Measurements from ENCODE around the gene TOR1A.

The TOR1A gene

DNA sequence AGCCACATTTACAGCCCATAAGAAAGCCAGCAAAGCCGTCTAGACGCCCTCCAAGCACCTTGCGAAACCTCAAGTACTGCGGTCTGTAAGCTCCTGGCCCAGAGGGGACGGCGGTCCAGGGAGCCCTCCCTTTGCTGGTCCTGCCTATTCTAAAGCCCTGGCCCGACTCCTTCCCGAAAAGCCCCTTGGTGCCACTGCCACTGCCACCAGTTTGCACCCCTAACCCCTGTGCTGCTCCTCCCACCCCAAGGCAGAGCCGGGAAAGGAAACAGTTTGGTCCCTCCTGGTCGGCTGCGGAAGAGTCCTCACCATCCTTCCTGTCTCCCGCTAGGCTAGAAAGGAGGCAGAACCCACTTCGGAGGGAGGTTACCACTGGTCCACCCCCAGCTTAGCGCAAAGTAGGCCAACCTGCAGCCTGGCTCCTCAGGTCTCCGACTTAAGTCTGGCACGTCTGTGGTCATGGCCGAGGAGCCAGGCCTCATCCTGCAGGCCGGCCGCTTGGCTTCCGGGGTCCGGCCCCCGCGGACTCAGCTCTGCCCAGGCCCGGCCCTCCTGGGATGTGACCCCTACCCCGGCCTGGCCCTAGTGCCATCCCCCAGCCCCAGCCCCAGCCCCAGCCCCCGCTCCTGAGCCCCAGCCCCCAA, 916 bp downstream of the TOR1A start:
- H3K4me3 ChIP-seq (ENCODE audit: low read depth, low read length): peak overlapping the region; percentile 75
- TF ChIP-seq, protein P1, sequence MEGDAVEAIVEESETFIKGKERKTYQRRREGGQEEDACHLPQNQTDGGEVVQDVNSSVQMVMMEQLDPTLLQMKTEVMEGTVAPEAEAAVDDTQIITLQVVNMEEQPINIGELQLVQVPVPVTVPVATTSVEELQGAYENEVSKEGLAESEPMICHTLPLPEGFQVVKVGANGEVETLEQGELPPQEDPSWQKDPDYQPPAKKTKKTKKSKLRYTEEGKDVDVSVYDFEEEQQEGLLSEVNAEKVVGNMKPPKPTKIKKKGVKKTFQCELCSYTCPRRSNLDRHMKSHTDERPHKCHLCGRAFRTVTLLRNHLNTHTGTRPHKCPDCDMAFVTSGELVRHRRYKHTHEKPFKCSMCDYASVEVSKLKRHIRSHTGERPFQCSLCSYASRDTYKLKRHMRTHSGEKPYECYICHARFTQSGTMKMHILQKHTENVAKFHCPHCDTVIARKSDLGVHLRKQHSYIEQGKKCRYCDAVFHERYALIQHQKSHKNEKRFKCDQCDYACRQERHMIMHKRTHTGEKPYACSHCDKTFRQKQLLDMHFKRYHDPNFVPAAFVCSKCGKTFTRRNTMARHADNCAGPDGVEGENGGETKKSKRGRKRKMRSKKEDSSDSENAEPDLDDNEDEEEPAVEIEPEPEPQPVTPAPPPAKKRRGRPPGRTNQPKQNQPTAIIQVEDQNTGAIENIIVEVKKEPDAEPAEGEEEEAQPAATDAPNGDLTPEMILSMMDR (IDR thresholded peaks at IDR 0.05; ENCODE audit: insufficient read depth, low read depth, low read length, missing control alignments): no peak
- peak; percentile 65 for DNase-seq (ENCODE audit: low read depth)

DNA sequence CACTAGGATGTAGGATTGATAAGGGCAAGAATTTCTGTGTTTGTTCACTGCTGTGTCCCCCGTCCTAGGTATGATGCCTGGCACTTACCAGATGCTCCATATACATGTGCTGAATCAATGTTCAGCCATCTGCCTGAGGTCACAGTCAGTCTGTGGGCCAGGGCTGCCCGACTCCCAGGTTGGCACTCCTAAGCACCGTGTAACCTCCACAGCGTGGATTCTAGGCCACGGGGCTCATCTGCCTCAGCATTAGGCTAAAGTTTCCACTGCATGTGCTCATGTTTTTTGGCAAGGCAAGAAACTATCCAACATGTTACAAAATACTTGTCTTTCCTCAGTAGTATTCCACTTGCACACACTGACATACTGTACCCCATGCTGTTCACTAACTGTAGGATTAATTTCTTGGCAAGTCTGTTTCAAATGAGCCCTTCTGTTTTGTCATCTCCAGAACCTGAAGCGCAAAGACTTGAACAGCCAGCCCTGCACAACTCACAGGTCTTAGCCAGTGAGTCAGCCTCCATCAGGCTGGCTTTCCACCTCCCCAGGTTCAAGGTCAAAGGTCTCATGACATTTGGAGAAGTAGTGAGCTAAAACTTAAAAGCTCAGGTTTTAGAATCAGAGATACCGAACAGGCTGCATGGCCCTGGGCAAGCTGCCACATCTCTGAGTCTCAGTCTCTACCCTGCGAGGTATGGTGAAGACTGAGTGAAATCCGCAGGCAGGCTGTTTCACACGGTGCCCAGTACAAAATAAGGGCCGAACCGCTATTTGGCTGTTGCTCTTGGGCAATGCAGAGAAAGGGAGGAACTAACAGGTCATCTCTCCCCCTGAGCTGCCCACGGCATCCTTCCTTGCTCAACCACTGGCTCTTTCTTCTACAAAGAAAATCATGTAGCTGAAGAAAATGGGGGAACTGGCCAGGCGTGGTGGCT, 7.2 kb downstream of the TOR1A start:
- TF ChIP-seq, protein P1 (IDR thresholded peaks at IDR 0.05; ENCODE audit: insufficient read depth, low read depth, low read length, missing control alignments): no peak
- no peak for DNase-seq (ENCODE audit: low read depth)
- no peak overlapping the region for H3K4me3 ChIP-seq (ENCODE audit: low read depth, low read length)

DNA sequence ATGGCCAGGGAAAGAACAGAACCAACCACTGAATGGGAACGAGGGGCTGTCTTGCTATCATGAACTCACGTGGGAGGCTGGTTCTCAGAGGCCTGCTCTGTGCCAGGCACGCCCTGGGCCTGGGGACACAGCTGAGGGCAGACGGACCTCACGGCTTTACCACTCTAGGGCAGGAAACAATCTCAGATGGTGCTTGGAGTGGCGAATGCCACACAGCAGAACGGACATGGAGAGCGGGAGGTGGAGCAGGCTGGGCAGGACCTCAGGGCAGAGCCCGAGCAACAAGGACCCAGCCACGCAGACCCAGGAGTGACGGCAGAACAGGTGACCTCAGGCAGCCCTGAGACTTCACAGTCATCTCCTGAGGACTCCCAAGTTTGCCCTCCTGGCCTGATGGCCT, 8.7 kb downstream of the TOR1A start:
- TF ChIP-seq, protein P1 (IDR thresholded peaks at IDR 0.05; ENCODE audit: insufficient read depth, low read depth, low read length, missing control alignments): no peak
- DNase-seq (ENCODE audit: low read depth): no peak
- no peak overlapping the region for H3K4me3 ChIP-seq (ENCODE audit: low read depth, low read length)

DNA sequence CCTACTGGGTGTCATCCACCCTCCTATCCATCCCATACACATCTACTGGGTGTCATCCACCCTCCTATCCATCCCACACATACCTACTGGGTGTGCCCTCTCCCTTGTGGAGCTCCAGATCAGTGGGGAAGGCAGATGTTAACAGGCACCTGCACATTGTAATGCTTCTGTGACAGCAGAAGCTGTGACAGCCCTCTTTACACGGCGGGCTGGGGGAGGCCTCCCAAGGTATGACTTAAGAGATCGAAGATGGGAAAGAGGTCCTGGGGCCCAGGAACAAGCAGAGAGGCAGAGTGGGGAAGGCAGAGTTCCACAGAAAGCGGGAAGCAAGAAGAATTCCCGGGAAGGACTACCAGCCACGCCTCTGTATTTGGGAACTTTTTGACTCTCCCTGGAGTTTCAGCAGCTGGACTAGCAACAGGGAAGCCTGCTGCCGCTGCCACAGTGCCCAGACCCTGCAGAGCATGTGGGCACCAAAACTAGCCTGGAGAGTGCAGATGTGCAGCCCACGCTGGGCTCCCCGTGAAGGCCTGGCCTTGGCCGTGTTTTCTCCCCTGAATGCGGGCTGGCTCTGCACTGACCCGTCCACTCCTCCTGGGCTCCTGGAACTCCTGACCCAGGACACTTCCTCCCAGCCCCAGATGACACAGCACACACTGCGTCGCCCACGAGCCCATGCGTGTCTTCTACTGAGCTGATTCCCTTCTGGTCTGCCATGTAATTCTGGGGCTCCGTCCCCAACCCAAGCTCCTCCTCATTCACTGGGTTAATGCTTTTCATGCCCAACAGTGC, 9.3 kb downstream of the TOR1A start:
- TF ChIP-seq, protein P1 (IDR thresholded peaks at IDR 0.05; ENCODE audit: insufficient read depth, low read depth, low read length, missing control alignments): no peak
- no peak for DNase-seq (ENCODE audit: low read depth)

DNA sequence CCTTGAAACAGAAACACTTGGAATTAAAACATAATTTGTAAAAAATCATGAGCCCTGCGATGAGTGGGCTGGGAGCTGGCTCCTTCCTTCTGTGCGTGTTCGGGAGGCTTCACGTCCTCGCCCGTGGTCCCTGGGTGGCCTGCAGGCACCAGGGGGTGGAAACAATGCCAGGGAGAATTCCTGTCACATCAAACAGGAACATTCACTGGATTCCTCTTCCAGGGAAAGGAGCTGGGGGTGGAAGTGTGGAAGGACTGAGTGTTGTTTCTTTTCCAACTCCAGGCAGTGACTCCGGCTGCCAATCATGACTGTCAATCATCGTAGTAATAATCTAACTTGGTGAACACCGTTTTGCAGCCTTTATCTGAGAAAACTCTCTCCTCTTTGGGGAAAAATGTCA, 10.3 kb downstream of the TOR1A start:
- TF ChIP-seq, protein P1 (IDR thresholded peaks at IDR 0.05; ENCODE audit: insufficient read depth, low read depth, low read length, missing control alignments): no peak
- no peak for DNase-seq (ENCODE audit: low read depth)
- no peak overlapping the region for H3K4me3 ChIP-seq (ENCODE audit: low read depth, low read length)

More for the DNA sequence above, 9.3 kb downstream of the TOR1A start:
- H3K4me3 ChIP-seq (ENCODE audit: low read depth, low read length): no peak overlapping the region

DNA sequence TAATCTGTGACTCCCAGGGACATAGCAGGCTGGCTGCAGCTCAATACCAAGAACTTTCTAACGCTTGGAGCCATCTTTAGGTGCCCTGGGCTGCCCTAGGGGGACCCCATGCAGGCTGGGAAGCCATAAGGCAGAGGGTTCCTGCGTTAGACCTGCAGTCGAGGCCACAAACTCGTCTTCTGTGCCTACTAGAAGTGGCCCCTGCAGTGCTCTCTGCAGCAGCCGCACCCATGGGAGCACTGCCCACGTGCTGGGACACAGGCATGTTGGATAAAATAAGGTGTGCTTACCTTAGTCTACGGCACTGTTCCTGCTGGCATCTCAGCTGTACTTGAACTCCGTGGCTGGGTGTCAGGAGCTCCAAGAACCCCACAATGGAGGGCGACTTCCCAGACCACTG, 11.6 kb downstream of the TOR1A start:
- DNase-seq (ENCODE audit: low read depth): no peak
- TF ChIP-seq, protein P1 (IDR thresholded peaks at IDR 0.05; ENCODE audit: insufficient read depth, low read depth, low read length, missing control alignments): no peak
- no peak overlapping the region for H3K4me3 ChIP-seq (ENCODE audit: low read depth, low read length)
